GM23338 (cell line): ENCODE measurements around the gene RASL11A. TPM values are rescaled to one million over a fixed set of nuclear protein-coding genes. Genes with fewer than 3 reads are reported as not detected.

Source experiments
- ATAC-seq: fragments of 200-7000 bp; cut with Tn5 transposase; 3 replicates; pipeline ENCODE4 v1.9.1; 2020
- DNase-seq: peaks from one replicate; pipeline ENCODE4 v3.0.0-alpha.2; 2015; ENCODE audit warnings: low spot score
- H2AFZ ChIP-seq: fragments of 200-600 bp; sonication (generic); 2 replicates; pipeline ENCODE4 v1.8.0; 2016; ENCODE audit warnings: antibody characterized with exemption, mild to moderate bottlenecking, moderate library complexity
- H3F3A ChIP-seq: fragments of 200-600 bp; sonication (generic); replicated peaks from 2 replicates; pipeline ENCODE4 v1.8.0; 2017; ENCODE audit warnings: antibody characterized with exemption, mixed run types, low read depth
- H3K27ac ChIP-seq: fragments of 200-600 bp; sonication (generic); 2 replicates; pipeline ENCODE4 v1.6.1; 2016; ENCODE audit warnings: low read depth
- H3K27me3 ChIP-seq: fragments of 200-600 bp; sonication (generic); 2 replicates; pipeline ENCODE4 v1.8.0; 2016; ENCODE audit warnings: mild to moderate bottlenecking, mixed run types, moderate library complexity; ENCODE audit not compliant: insufficient read depth
- H3K36me3 ChIP-seq: fragments of 200-600 bp; sonication (generic); 2 replicates; pipeline ENCODE4 v1.8.0; 2016; ENCODE audit warnings: mild to moderate bottlenecking; ENCODE audit not compliant: insufficient read depth
- H3K4me1 ChIP-seq: fragments of 200-600 bp; sonication (generic); 2 replicates; pipeline ENCODE4 v1.8.0; 2016; ENCODE audit warnings: mild to moderate bottlenecking, moderate library complexity; ENCODE audit not compliant: insufficient read depth
- H3K4me2 ChIP-seq: fragments of 200-600 bp; sonication (generic); 2 replicates; pipeline ENCODE4 v1.7.1; 2017; ENCODE audit warnings: mixed run types
- H3K4me3 ChIP-seq: fragments of 200-600 bp; sonication (generic); 2 replicates; pipeline ENCODE4 v1.6.1; 2016; ENCODE audit warnings: mixed run types
- H3K79me2 ChIP-seq: fragments of 200-600 bp; sonication (generic); replicated peaks from 2 replicates; pipeline ENCODE4 v1.8.0; 2017; ENCODE audit warnings: mild to moderate bottlenecking; ENCODE audit not compliant: insufficient read depth
- H3K9me2 ChIP-seq: fragments of 200-600 bp; sonication (generic); 2 replicates; pipeline ENCODE4 v1.8.0; 2017; ENCODE audit not compliant: insufficient read depth
- H4K20me1 ChIP-seq: fragments of 200-600 bp; sonication (generic); replicated peaks from 2 replicates; pipeline ENCODE4 v1.8.0; 2017; ENCODE audit warnings: mild to moderate bottlenecking; ENCODE audit not compliant: insufficient read depth
- H3K27ac Mint-ChIP-seq: 2 replicates; pipeline ENCODE4 v1.8.0; 2020; ENCODE audit warnings: inconsistent platforms, mild to moderate bottlenecking, moderate library complexity, mixed read lengths
- H3K27me3 Mint-ChIP-seq: 3 replicates; pipeline ENCODE4 v1.8.0; 2022; ENCODE audit warnings: low read depth, mild to moderate bottlenecking, moderate library complexity, mixed read lengths, inconsistent platforms; ENCODE audit not compliant: insufficient read depth, poor library complexity
- H3K36me3 Mint-ChIP-seq: 3 replicates; pipeline ENCODE4 v1.8.0; 2021; ENCODE audit warnings: low read depth, mild to moderate bottlenecking, inconsistent platforms, moderate library complexity, mixed read lengths
- H3K4me1 Mint-ChIP-seq: 3 replicates; pipeline ENCODE4 v1.8.0; 2020; ENCODE audit warnings: mild to moderate bottlenecking, inconsistent platforms, mixed read lengths
- H3K4me3 Mint-ChIP-seq: 3 replicates; pipeline ENCODE4 v1.8.0; 2021; ENCODE audit warnings: moderate library complexity, mild to moderate bottlenecking, inconsistent platforms, mixed read lengths
- H3K9me3 Mint-ChIP-seq: 3 replicates; pipeline ENCODE4 v1.8.0; 2020; ENCODE audit warnings: moderate library complexity, mild to moderate bottlenecking, inconsistent platforms, mixed read lengths
- CREB1 ChIP-seq: fragments of 250-450 bp; sonication (Bioruptor Pico); IDR thresholded peaks from 2 replicates; pipeline ENCODE4 v1.5.0; 2020; ENCODE audit warnings: low read depth, mild to moderate bottlenecking, moderate library complexity
- CTCF ChIP-seq, 2 experiments: fragments of 200-600 bp in 1 of 2; sonication (generic) in 1 of 2; conservative IDR thresholded peaks; 2 replicates each; pipeline versions ENCODE4 v1.5.1 to v1.6.1; 2016 to 2017; ENCODE audit warnings: antibody characterized with exemption in 2 of 2, low read depth in 2 of 2, mild to moderate bottlenecking in 2 of 2, moderate library complexity in 1 of 2
- EZH2 ChIP-seq: fragments of 200-600 bp; sonication (generic); IDR thresholded peaks from one replicate; pipeline ENCODE4 v1.8.0; 2017; ENCODE audit warnings: antibody characterized with exemption, mild to moderate bottlenecking, low read depth; ENCODE audit not compliant: unreplicated experiment
- EZH2phosphoT487 ChIP-seq: fragments of 200-600 bp; sonication (generic); IDR thresholded peaks from one replicate; pipeline ENCODE4 v1.8.1; 2018; ENCODE audit warnings: antibody characterized with exemption; ENCODE audit not compliant: unreplicated experiment
- POLR2AphosphoS5 ChIP-seq: IDR thresholded peaks from 2 replicates; pipeline ENCODE4 v1.6.1; 2016; ENCODE audit warnings: antibody characterized with exemption, low read depth
- REST ChIP-seq: IDR thresholded peaks from one replicate; pipeline ENCODE4 v1.6.1; 2018; ENCODE audit warnings: antibody characterized with exemption; ENCODE audit not compliant: unreplicated experiment
- STAT1 ChIP-seq: IDR thresholded peaks from one replicate; pipeline ENCODE4 v1.6.1; 2016; ENCODE audit warnings: antibody characterized with exemption; ENCODE audit not compliant: unreplicated experiment
- ZNF114 ChIP-seq: fragments of 250-450 bp; sonication (Bioruptor Pico); IDR thresholded peaks from 2 replicates; pipeline ENCODE4 v1.5.0; 2020; ENCODE audit warnings: mild to moderate bottlenecking, moderate library complexity
- ZNF331 ChIP-seq: fragments of 250-450 bp; sonication (Bioruptor Pico); IDR thresholded peaks from 2 replicates; pipeline ENCODE4 v1.5.0; 2020; ENCODE audit warnings: low read depth, mild to moderate bottlenecking, moderate library complexity
- polyA plus RNA-seq: library from polyadenylated mRNA; unstranded; fragments of >200 nt; fragmentation: Nextera tagmentation; extraction: Ambion mirVana; gene quantifications from 2 replicates; pipeline ENCODE4 v1.2.1, GENCODE V29; 2016
- total RNA-seq: library from RNA; depleted of rRNA; stranded (reverse); fragments of >200 nt; shearing (Covaris generic); gene quantifications from 2 replicates; pipeline ENCODE4 v1.2.3, GENCODE V29; 2014

RASL11A gene
- total and polyA plus RNA-seq, 2 experiments from 2014 or later, result 1.9 to 3.3 TPM

GRCh38 chr13:27226991-27227390 is 43.6 kb upstream of the RASL11A start (continued):
- TF ChIP-seq CTCF (conservative IDR thresholded peaks at IDR 0.05; ENCODE audit: low read depth in 2 of 2) (no peak), CREB1 (CRISPR knock-in tag) (no peak), ZNF331 (CRISPR knock-in tag) (no peak)

GRCh38 chr13:27228131-27228530 is 42.5 kb upstream of the RASL11A start:
- H3K27ac ChIP-seq, result no peak overlapping the region

More at GRCh38 chr13:27228131-27228530, 42.5 kb upstream of the RASL11A start:
- Histone ChIP-seq H3F3A (no peaks in the 10 kb centered on the region), H4K20me1 (no peaks in the 10 kb centered on the region), H3K36me3 (no peaks in the 10 kb centered on the region; the same call in 1 of the 2 replicates), H2AFZ (no peak overlapping the region), H3K4me3 (no peak overlapping the region), H3K79me2 (no peaks in the 10 kb centered on the region), H3K4me2 (no peak overlapping the region), H3K4me1 (no peaks in the 10 kb centered on the region), H3K27me3 (no peaks in the 10 kb centered on the region), H3K9me2 (no peaks in the 10 kb centered on the region)
- Mint-ChIP-seq H3K4me3 (no peak overlapping the region), H3K27ac (no peak overlapping the region), H3K36me3 (peaks cover 13% of the 10 kb centered on the region; the same call in 2 of the 3 replicates), H3K9me3 (peaks cover 13% of the 10 kb centered on the region; the same call in 1 of the 3 replicates), H3K4me1 (peaks cover 2% of the 10 kb centered on the region; the same call in 1 of the 3 replicates), H3K27me3 (peaks cover 4% of the 10 kb centered on the region)
- no peak for TF ChIP-seq EZH2phosphoT487
- no peak for TF ChIP-seq CTCF (conservative IDR thresholded peaks at IDR 0.05; ENCODE audit: low read depth in 2 of 2)
- TF ChIP-seq STAT1, result no peak
- TF ChIP-seq ZNF114, result no peak
- TF ChIP-seq REST, result no peak
- TF ChIP-seq EZH2, result no peak
- no peak for TF ChIP-seq POLR2AphosphoS5
- DNase-seq (no peak), ATAC-seq (no peak)
